ENCODE measurements around the gene HELZ2. TPM values are rescaled to one million over a fixed set of nuclear protein-coding genes. Genes with fewer than 3 reads are reported as not detected.
"Not testable (repeated sequence)": the region's sequence is repeated elsewhere in the genome, so short reads cannot be mapped to it uniquely, and the experiment has no call there.

HELZ2 gene
- total and polyA plus RNA-seq, 10 of the 15 experiments (the other 5 are each of a cell fraction or from before 2014, with no cell fraction given), result 0.05 to 33.3 (median 6.2) TPM

DNA sequence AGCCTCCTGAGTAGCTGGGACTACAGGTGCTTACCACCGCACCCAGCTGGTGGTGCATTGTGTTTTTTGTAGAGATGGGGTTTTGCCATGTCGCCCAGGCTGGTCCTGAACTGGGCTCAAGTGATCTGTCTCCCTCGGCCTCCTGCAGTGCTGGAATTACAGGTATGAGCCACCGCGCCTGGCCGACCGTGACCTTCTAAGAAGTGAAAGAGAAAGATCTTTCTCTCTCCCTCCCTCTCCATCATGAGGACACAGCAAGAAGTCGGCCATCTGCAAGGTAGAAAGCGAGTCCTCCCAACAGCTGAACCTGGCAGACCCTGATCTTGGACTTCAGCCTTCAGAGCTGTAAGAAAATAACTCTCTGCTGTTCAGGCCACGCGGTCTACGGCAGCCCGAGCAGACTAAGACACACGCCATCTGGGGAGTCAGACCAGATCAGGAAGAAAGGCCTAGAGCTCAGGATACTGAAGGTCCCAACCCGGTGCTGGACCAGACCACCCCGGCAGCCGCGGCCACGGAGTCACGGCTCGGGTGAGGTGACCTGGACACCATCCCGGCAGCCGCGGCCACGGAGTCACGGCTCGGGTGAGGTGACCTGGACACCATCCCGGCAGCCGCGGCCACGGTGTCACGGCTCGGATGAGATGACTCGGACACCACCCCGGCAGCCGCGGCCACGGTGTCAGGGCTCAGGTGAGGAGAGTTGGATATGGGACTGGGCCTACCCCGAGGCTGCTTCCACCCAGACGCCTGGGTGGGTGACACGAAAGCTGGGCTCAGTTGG lies 43.2 kb upstream of the HELZ2 start:
- RAD21 ChIA-PET (ENCODE audit: unreplicated experiment), result no interaction called here

DNA sequence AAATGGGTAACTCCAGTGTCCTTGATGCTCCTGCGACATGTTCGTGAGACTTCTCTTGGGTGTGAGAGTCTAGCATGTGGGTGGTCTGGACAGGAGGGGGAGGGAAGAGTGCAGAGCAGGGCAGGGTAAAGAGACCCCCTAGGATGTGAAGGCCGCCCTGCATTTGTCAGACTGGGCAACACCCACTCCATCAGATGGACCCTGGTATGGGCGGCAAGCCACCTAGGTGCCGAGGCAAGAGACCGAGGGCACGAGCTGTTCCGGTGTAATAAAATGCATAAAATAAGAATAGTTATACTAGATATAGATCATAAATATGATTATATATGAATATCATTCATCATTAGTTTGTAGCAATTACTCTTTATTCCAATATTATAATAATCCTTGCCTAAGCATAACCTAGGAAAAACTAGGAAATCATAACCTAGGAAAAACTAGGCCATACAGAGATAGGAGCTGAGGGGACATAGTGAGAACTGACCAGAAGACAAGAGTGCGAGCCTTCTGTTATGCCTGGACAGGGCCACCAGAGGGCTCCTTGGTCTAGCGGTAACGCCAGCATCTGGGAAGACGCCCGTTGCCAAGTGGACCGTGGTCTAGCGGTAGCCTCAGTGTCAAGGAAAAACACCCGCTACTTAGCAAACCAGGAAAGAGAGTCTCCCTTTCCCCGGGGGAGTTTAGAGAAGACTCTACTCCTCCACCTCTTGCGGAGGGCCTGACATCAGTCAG lies 40.0 kb upstream of the HELZ2 start:
- H3K9ac ChIP-seq (ENCODE audit: control insufficient read depth, insufficient read depth, low read length); H3K4me1 ChIP-seq (ENCODE audit: control insufficient read depth, insufficient read depth, low read length); FAIRE-seq; intact Hi-C loops (cut with micrococcal nuclease; ENCODE audit: unreplicated experiment); DNase-seq (ENCODE audit: low read depth, low spot score); in situ Hi-C loops (cut with MboI); H4K20me1 ChIP-seq (ENCODE audit: control insufficient read depth, insufficient read depth); BruUV-seq (replicated peaks); H3K79me2 ChIP-seq (ENCODE audit: control insufficient read depth, insufficient read depth, low read length); H3K27ac ChIP-seq (ENCODE audit: control insufficient read depth, insufficient read depth); H2AFZ ChIP-seq (ENCODE audit: control insufficient read depth, low read depth, low read length); POLR2A ChIA-PET; SMC1A ChIA-PET (ENCODE audit: uncharacterized antibody, unreplicated experiment); H3K9me3 ChIP-seq (replicated peaks; ENCODE audit: control insufficient read depth, insufficient read depth, low read length); H3K27me3 ChIP-seq (replicated peaks in 1 of 2; ENCODE audit: control insufficient read depth in 2 of 2, insufficient read depth in 2 of 2, low read length in 1 of 2); H3K4me2 ChIP-seq (ENCODE audit: control insufficient read depth, insufficient read depth); ATAC-seq; RAD21 ChIA-PET (ENCODE audit: unreplicated experiment); H3K4me3 ChIP-seq: not testable (repeated sequence)
- 90% methylated on average over 17 of the region's 18 CpGs for WGBS (ENCODE audit: insufficient coverage, insufficient replicate concordance, low lambda C conversion rate, missing lambda C conversion rate)
- CTCF ChIA-PET, result interaction anchor here (3.7 kb wide), 1 partner anchor 28 kb away, joined by 16 read pairs; no protein-coding TSS in a partner anchor
- peaks cover 12 to 16% of the 10 kb centered on the region in 2 experiments for H3K36me3 ChIP-seq (ENCODE audit: control insufficient read depth in 2 of 2, insufficient read depth in 2 of 2, low read length in 1 of 2)
- TF ChIP-seq, protein P1, sequence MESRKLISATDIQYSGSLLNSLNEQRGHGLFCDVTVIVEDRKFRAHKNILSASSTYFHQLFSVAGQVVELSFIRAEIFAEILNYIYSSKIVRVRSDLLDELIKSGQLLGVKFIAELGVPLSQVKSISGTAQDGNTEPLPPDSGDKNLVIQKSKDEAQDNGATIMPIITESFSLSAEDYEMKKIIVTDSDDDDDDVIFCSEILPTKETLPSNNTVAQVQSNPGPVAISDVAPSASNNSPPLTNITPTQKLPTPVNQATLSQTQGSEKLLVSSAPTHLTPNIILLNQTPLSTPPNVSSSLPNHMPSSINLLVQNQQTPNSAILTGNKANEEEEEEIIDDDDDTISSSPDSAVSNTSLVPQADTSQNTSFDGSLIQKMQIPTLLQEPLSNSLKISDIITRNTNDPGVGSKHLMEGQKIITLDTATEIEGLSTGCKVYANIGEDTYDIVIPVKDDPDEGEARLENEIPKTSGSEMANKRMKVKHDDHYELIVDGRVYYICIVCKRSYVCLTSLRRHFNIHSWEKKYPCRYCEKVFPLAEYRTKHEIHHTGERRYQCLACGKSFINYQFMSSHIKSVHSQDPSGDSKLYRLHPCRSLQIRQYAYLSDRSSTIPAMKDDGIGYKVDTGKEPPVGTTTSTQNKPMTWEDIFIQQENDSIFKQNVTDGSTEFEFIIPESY (IDR thresholded peaks at IDR 0.05), result peak; percentile 45; the same call in 1 of the 2 replicates

More for the DNA sequence above, 43.2 kb upstream of the HELZ2 start:
- TF ChIP-seq PAX5 (IDR thresholded peaks at IDR 0.05; ENCODE audit: borderline replicate concordance, low read depth, low read length) (peak; percentile 96), BCL11A (IDR thresholded peaks at IDR 0.05; ENCODE audit: low read depth, low read length) (no peak)
- ATAC-seq (peak; percentile 45), FAIRE-seq (no peak), DNase-seq (ENCODE audit: low read depth, low spot score) (no peak)
- POLR2A ChIA-PET, result interaction anchor here (0.9 kb wide), 1 partner anchor 96 kb away, joined by 3 read pairs; no protein-coding TSS in a partner anchor
- Histone ChIP-seq H3K79me2 (ENCODE audit: control insufficient read depth, insufficient read depth, low read length) (peaks cover 15% of the 10 kb centered on the region), H3K36me3 (ENCODE audit: control insufficient read depth in 2 of 2, insufficient read depth in 2 of 2, low read length in 1 of 2) (peaks cover 12 to 16% of the 10 kb centered on the region in 2 experiments), H3K4me2 (ENCODE audit: control insufficient read depth, insufficient read depth) (no peak overlapping the region), H3K27ac (ENCODE audit: control insufficient read depth, insufficient read depth) (peak overlapping the region; percentile 54), H3K9me3 (replicated peaks; ENCODE audit: control insufficient read depth, insufficient read depth, low read length) (no peaks in the 10 kb centered on the region), H3K4me1 (ENCODE audit: control insufficient read depth, insufficient read depth, low read length) (peaks cover 7% of the 10 kb centered on the region), H2AFZ (ENCODE audit: control insufficient read depth, low read depth, low read length) (peak overlapping the region; percentile 23; the same call in 1 of the 2 replicates), H3K27me3 (replicated peaks in 1 of 2; ENCODE audit: control insufficient read depth in 2 of 2, insufficient read depth in 2 of 2, low read length in 1 of 2) (no peaks in the 10 kb centered on the region), H4K20me1 (ENCODE audit: control insufficient read depth, insufficient read depth) (no peaks in the 10 kb centered on the region), H3K4me3 (no peak overlapping the region), H3K9ac (ENCODE audit: control insufficient read depth, insufficient read depth, low read length) (no peak overlapping the region)
- in situ Hi-C loops (cut with MboI), result no loop called here
- CTCF ChIA-PET, result interaction anchor here (0.7 to 3.7 kb wide), 3 partner anchors 25 to 80 kb away, joined by 3 to 16 read pairs (median 5); partner anchors contain the start of gene PTK6
- SMC1A ChIA-PET (ENCODE audit: uncharacterized antibody, unreplicated experiment), result interaction anchor here (0.8 kb wide), 1 partner anchor 19 kb away, joined by 3 read pairs; no protein-coding TSS in a partner anchor
- no TSS peak for BruUV-seq (replicated peaks)
- intact Hi-C loops (cut with micrococcal nuclease; ENCODE audit: unreplicated experiment), result no loop called here
- WGBS (ENCODE audit: insufficient coverage, insufficient replicate concordance, low lambda C conversion rate, missing lambda C conversion rate), result 87% methylated on average over 38 of the region's 41 CpGs

Measured in GM12878 (cell line).